Natural killer cell (primary cell): ENCODE results near the gene TRAF3IP1. TPM values are rescaled to one million over a fixed set of nuclear protein-coding genes. Genes with fewer than 3 reads are reported as not detected.
"Not testable (repeated sequence)": the region's sequence is repeated elsewhere in the genome, so short reads cannot be mapped to it uniquely, and the experiment has no call there.

ENCODE experiments used
- ATAC-seq, 3 donors: fragments of 150-1000 bp in 2 of 3; fragments of 200-7000 bp in 1 of 3; cut with Tn5 transposase; 1 replicate in 1 of 3; 2 replicates in 2 of 3; pipeline ENCODE4 v1.10.0; 2021; ENCODE audit warnings: mild to moderate bottlenecking in 2 of 3, moderate library complexity in 2 of 3
- DNase-seq, 2 donors: peaks; one replicate each; pipeline versions ENCODE4 v3.0.0 to v3.0.0-alpha.2; 2013 to 2021; ENCODE audit warnings: mixed read lengths in 1 of 2
- H3K27ac ChIP-seq: one replicate; pipeline ENCODE4 v1.5.1; 2013; ENCODE audit warnings: mild to moderate bottlenecking, low read length
- H3K27me3 ChIP-seq: one replicate; pipeline ENCODE4 v1.6.1; 2013; ENCODE audit warnings: low read length; ENCODE audit not compliant: control insufficient read depth, insufficient read depth
- H3K36me3 ChIP-seq: one replicate; pipeline ENCODE4 v1.6.1; 2013; ENCODE audit warnings: low read length; ENCODE audit not compliant: control insufficient read depth, insufficient read depth
- H3K4me1 ChIP-seq: one replicate; pipeline ENCODE4 v1.6.1; 2013; ENCODE audit warnings: low read length; ENCODE audit not compliant: control insufficient read depth, insufficient read depth
- H3K4me3 ChIP-seq: one replicate; pipeline ENCODE4 v1.5.1; 2013; ENCODE audit warnings: low read length
- H3K9me3 ChIP-seq: one replicate; pipeline ENCODE4 v1.6.1; 2013; ENCODE audit warnings: low read length; ENCODE audit not compliant: control insufficient read depth, insufficient read depth
- H3K27ac Mint-ChIP-seq, 2 donors: one replicate each; pipeline ENCODE4 v1.8.0; 2022; ENCODE audit warnings: mild to moderate bottlenecking in 2 of 2, mixed read lengths in 2 of 2, moderate library complexity in 1 of 2
- H3K27me3 Mint-ChIP-seq, 2 donors: one replicate each; pipeline ENCODE4 v1.8.0; 2022; ENCODE audit warnings: low read depth in 2 of 2, mixed read lengths in 2 of 2
- H3K36me3 Mint-ChIP-seq: one replicate; pipeline ENCODE4 v1.8.0; 2022; ENCODE audit warnings: mixed read lengths
- H3K4me1 Mint-ChIP-seq, 2 donors: one replicate each; pipeline ENCODE4 v1.8.0; 2022; ENCODE audit warnings: mixed read lengths in 2 of 2
- H3K4me3 Mint-ChIP-seq: one replicate; pipeline ENCODE4 v1.8.0; 2022; ENCODE audit warnings: mild to moderate bottlenecking, moderate library complexity, mixed read lengths
- H3K9me3 Mint-ChIP-seq, 2 donors: one replicate each; pipeline ENCODE4 v1.8.0; 2022; ENCODE audit warnings: mixed read lengths in 2 of 2
- WGBS: methylation state at CpG from one replicate; pipeline ENCODE4 v1.1.7; 2013; ENCODE audit warnings: missing lambda C conversion rate; ENCODE audit not compliant: insufficient coverage; 5-methylcytosine and 5-hydroxymethylcytosine counted together
- intact Hi-C: fragments of 100-400 bp; cut with micrococcal nuclease; formaldehyde crosslinking; loops from one replicate; pipeline ENCODE4 v1.14.2; 2022
- total RNA-seq, 4 donors: library from RNA; stranded (reverse); fragments of 120-200 nt in 1 of 4; gene quantifications; one replicate each; pipeline versions ENCODE4 v1.2.3 to v1.2.4, GENCODE V29; 2013 to 2022
- TF ChIP-seq, protein P1 (sequence below): fragments of 200-600 bp; IDR thresholded peaks from one replicate; pipeline ENCODE4 v1.8.0; 2022; ENCODE audit warnings: antibody characterized with exemption

Gene TRAF3IP1
- total RNA-seq, 3 donors from 2014 or later (not counting 1 experiment from before 2014, with no cell fraction given), result 9.7 to 11.9 (median 11.3) TPM

DNA sequence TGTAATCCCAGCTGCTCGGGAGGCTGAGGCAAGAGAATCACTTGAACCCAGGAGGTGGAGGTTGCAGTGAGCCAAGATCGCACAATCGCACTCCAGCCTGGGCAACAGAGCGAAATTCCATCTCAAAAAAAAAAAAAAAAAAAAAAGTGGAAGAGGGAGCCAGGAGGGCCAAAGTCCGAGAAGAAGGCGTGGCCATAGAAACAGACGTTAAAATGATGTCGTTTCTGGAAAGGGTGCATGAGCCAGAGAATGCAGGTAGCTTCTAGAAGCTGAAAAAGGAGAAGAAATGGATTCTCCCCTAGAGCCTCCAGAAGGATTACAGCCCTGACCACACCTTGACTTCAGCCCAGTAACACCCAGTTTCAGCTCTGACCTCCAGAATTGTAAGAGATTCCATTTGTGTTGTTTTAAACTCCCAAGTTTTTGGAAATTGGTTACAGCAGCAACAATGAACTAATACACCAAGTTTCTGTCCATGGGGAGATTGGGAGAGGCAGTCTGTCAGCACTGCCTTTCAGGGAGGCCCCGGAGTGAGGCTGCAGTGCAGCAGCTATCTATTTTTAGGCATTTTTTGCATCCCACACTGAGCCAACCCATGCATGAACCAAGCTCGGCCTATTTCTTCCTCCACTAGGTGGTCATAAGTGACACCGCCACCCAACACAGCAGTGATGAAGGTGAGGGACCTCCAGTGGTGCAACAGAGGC, 14.2 kb upstream of the TRAF3IP1 start:
- Mint-ChIP-seq H3K27me3 (peaks cover 0 to 2% of the 10 kb centered on the region in 2 donors), H3K36me3 (no peaks in the 10 kb centered on the region), H3K27ac (no peak overlapping the region), H3K4me3 (no peak overlapping the region), H3K4me1 (no peaks in the 10 kb centered on the region), H3K9me3 (no peaks in the 10 kb centered on the region)
- Histone ChIP-seq H3K9me3 (no peaks in the 10 kb centered on the region), H3K4me1 (no peaks in the 10 kb centered on the region), H3K36me3 (no peaks in the 10 kb centered on the region), H3K27me3 (no peaks in the 10 kb centered on the region), H3K27ac (no peak overlapping the region), H3K4me3 (no peak overlapping the region)
- TF ChIP-seq, protein P1, sequence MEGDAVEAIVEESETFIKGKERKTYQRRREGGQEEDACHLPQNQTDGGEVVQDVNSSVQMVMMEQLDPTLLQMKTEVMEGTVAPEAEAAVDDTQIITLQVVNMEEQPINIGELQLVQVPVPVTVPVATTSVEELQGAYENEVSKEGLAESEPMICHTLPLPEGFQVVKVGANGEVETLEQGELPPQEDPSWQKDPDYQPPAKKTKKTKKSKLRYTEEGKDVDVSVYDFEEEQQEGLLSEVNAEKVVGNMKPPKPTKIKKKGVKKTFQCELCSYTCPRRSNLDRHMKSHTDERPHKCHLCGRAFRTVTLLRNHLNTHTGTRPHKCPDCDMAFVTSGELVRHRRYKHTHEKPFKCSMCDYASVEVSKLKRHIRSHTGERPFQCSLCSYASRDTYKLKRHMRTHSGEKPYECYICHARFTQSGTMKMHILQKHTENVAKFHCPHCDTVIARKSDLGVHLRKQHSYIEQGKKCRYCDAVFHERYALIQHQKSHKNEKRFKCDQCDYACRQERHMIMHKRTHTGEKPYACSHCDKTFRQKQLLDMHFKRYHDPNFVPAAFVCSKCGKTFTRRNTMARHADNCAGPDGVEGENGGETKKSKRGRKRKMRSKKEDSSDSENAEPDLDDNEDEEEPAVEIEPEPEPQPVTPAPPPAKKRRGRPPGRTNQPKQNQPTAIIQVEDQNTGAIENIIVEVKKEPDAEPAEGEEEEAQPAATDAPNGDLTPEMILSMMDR, result no peak
- ATAC-seq (no peak), DNase-seq (no peak)
- 89% methylated on average over 11 of the region's 11 CpGs for WGBS
- intact Hi-C loops, result no loop called here

DNA sequence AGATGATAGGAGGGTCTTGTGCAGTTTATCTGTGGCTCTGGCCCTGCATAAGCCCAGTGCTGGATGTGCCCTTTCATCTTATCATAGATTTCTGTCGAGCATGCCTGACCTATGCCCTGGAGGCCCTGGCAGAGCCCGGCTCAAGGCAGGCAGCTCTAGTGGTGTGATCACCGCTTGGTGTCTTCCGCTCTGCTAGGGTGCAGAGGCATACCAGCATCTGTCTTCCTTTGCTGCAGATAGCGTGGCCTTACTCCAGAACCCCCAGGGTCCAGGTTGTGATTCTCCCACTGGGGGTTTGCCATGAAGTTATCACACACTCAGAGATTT, 13.7 kb upstream of the TRAF3IP1 start:
- H3K27me3 Mint-ChIP-seq, result peaks cover 0 to 2% of the 10 kb centered on the region in 2 donors
- no peak for DNase-seq
- Histone ChIP-seq H3K36me3 (no peaks in the 10 kb centered on the region), H3K27ac (no peak overlapping the region), H3K9me3 (no peaks in the 10 kb centered on the region), H3K4me1 (no peaks in the 10 kb centered on the region), H3K4me3 (no peak overlapping the region), H3K27me3 (no peaks in the 10 kb centered on the region)
- intact Hi-C loops, result no loop called here
- no peak overlapping the region for H3K4me3 Mint-ChIP-seq
- TF ChIP-seq, protein P1, result no peak
- no peaks in the 10 kb centered on the region for H3K36me3 Mint-ChIP-seq
- H3K27ac Mint-ChIP-seq, result no peak overlapping the region
- H3K9me3 Mint-ChIP-seq, result no peaks in the 10 kb centered on the region
- H3K4me1 Mint-ChIP-seq, result no peaks in the 10 kb centered on the region
- no peak for ATAC-seq
- 85% methylated on average over 5 of the region's 5 CpGs for WGBS

DNA sequence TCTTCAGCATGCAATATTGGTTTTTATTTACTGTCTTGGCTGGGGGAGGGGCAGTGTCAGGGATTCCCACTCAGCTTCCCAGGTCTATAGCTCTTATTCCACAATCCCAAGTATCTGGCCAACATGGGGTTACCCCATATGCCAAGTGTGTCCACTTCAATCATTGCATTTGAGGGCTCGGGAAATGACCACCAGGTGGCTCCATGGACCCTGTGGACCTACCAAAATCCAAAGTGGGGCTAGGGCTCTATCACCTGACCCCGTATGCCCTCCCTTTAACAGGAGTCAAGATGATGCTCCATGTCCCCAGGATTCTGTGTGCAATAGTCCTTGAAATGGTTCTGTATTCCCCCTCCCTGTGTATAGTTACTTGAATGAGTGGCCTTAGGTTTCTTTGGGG, 12.1 kb upstream of the TRAF3IP1 start:
- H3K4me3 Mint-ChIP-seq, result no peak overlapping the region
- H3K4me1 Mint-ChIP-seq, result no peaks in the 10 kb centered on the region
- Histone ChIP-seq H3K9me3 (no peaks in the 10 kb centered on the region), H3K4me1 (no peaks in the 10 kb centered on the region), H3K27ac (no peak overlapping the region), H3K4me3 (no peak overlapping the region), H3K36me3 (no peaks in the 10 kb centered on the region), H3K27me3 (no peaks in the 10 kb centered on the region)
- TF ChIP-seq, protein P1, result no peak
- DNase-seq (no peak), ATAC-seq (no peak)
- no peaks in the 10 kb centered on the region for H3K36me3 Mint-ChIP-seq
- 94% methylated on average over 2 of the region's 2 CpGs for WGBS
- no peaks in the 10 kb centered on the region for H3K9me3 Mint-ChIP-seq
- no peak overlapping the region for H3K27ac Mint-ChIP-seq
- H3K27me3 Mint-ChIP-seq, result peaks cover 0 to 2% of the 10 kb centered on the region in 2 donors
- intact Hi-C loops, result no loop called here

DNA sequence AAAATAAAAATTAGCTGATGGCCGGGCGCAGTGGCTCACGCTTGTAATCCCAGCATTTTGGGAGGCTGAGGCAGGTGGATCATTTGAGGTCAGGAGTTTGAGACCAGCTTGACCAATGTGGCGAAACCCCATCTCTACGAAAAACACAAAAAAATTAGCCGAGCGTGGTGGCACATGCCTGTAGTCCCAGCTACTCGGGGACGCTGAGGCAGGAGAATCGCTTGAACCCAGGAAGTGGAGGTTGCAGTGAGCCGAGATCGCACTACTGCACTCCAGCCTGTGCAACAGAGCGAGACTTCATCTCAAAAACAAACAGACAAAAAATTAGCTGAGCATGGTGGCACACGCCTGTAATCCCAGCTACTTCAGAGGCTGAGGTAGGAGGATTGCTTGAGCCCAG, 9.6 kb upstream of the TRAF3IP1 start:
- DNase-seq, ATAC-seq, H3K27ac ChIP-seq, H3K9me3 Mint-ChIP-seq, H3K4me3 ChIP-seq, H3K27ac Mint-ChIP-seq, H3K9me3 ChIP-seq, H3K27me3 Mint-ChIP-seq, H3K36me3 ChIP-seq, H3K4me1 ChIP-seq, H3K4me1 Mint-ChIP-seq, H3K4me3 Mint-ChIP-seq, H3K36me3 Mint-ChIP-seq, H3K27me3 ChIP-seq, intact Hi-C loops: not testable (repeated sequence)
- WGBS, result 82% methylated on average over 13 of the region's 14 CpGs
